Neural cell (in vitro differentiated cells): ENCODE data around the gene UFD1. TPM values are rescaled to one million over a fixed set of nuclear protein-coding genes. Genes with fewer than 3 reads are reported as not detected.

Experiments used
- H2AFZ ChIP-seq: fragments of 200-600, 300-800 bp; sonication (generic), shearing (Covaris generic); 2 replicates; pipeline ENCODE4 v1.6.0; 2014; ENCODE audit warnings: low read depth, mild to moderate bottlenecking, antibody characterized with exemption, low read length, moderate library complexity
- H3F3A ChIP-seq: fragments of 200-600 bp; shearing (Covaris generic); 2 replicates; pipeline ENCODE4 v1.6.1; 2016; ENCODE audit warnings: mild to moderate bottlenecking, moderate library complexity, mixed read lengths, antibody characterized with exemption, low read length; ENCODE audit not compliant: insufficient read depth, poor library complexity, severe bottlenecking
- H3K27ac ChIP-seq: fragments of 200-600, 300-800 bp; sonication (generic), shearing (Covaris generic); 2 replicates; pipeline ENCODE4 v1.5.1; 2014; ENCODE audit warnings: mild to moderate bottlenecking, low read length, moderate library complexity
- H3K27me3 ChIP-seq: fragments of 300-800, 200-600 bp; sonication (generic), shearing (Covaris generic); 2 replicates; pipeline ENCODE4 v1.6.0; 2014; ENCODE audit warnings: mild to moderate bottlenecking, low read depth, low read length, moderate library complexity; ENCODE audit not compliant: insufficient read depth
- H3K36me3 ChIP-seq: fragments of 300-800, 200-600 bp; sonication (generic), shearing (Covaris generic); 2 replicates; pipeline ENCODE4 v1.5.1; 2014; ENCODE audit warnings: mild to moderate bottlenecking, antibody characterized with exemption, low read length, moderate library complexity; ENCODE audit not compliant: insufficient read depth
- H3K4me2 ChIP-seq: fragments of 300-800, 200-600 bp; sonication (generic), shearing (Covaris generic); 2 replicates; pipeline ENCODE4 v1.6.0; 2014; ENCODE audit warnings: mild to moderate bottlenecking, low read length
- H3K4me3 ChIP-seq: fragments of 300-800, 200-600 bp; sonication (generic), shearing (Covaris generic); 2 replicates; pipeline ENCODE4 v1.5.1; 2014; ENCODE audit warnings: mild to moderate bottlenecking, low read length, moderate library complexity
- H3K79me2 ChIP-seq: fragments of 200-600 bp; shearing (Covaris generic); replicated peaks from 2 replicates; pipeline ENCODE4 v1.6.0; 2014; ENCODE audit warnings: mild to moderate bottlenecking, low read length, moderate library complexity; ENCODE audit not compliant: insufficient read depth
- H3K9ac ChIP-seq: fragments of 300-800, 200-600 bp; sonication (generic), shearing (Covaris generic); 2 replicates; pipeline ENCODE4 v1.6.1; 2016; ENCODE audit warnings: mild to moderate bottlenecking, low read length, mixed read lengths
- H3K9me2 ChIP-seq: fragments of 200-600 bp; shearing (Covaris generic); 2 replicates; pipeline ENCODE4 v1.6.1; 2016; ENCODE audit warnings: mild to moderate bottlenecking, low read length, mixed read lengths; ENCODE audit not compliant: insufficient read depth
- H3K9me3 ChIP-seq: fragments of 200-600, 300-800 bp; sonication (generic), shearing (Covaris generic); 2 replicates; pipeline ENCODE4 v1.6.1; 2016; ENCODE audit warnings: mild to moderate bottlenecking, mixed run types, low read length, moderate library complexity, mixed read lengths
- H4K20me1 ChIP-seq: fragments of 200-600 bp; shearing (Covaris generic); 2 replicates; pipeline ENCODE4 v1.6.1; 2016; ENCODE audit warnings: mild to moderate bottlenecking, mixed run types; ENCODE audit not compliant: insufficient read depth
- EP300 ChIP-seq: fragments of 450-650 bp; conservative IDR thresholded peaks from 2 replicates; pipeline ENCODE4 v1.6.1; 2014; ENCODE audit warnings: antibody characterized with exemption, mild to moderate bottlenecking, moderate library complexity; ENCODE audit not compliant: poor library complexity, severe bottlenecking
- EZH2 ChIP-seq: fragments of 200-600, 300-800 bp; shearing (Covaris generic), sonication (generic); IDR thresholded peaks from 2 replicates; pipeline ENCODE4 v1.6.1; 2014; ENCODE audit warnings: antibody characterized with exemption, low read length, borderline replicate concordance, mild to moderate bottlenecking; ENCODE audit not compliant: insufficient read depth, poor library complexity, severe bottlenecking
- MXI1 ChIP-seq: fragments of 450-650 bp; conservative IDR thresholded peaks from 2 replicates; pipeline ENCODE4 v1.6.1; 2014; ENCODE audit warnings: antibody characterized with exemption, mild to moderate bottlenecking; ENCODE audit not compliant: poor library complexity, severe bottlenecking
- POLR2AphosphoS5 ChIP-seq: IDR thresholded peaks from 2 replicates; pipeline ENCODE4 v1.6.1; 2012
- RAD21 ChIP-seq: fragments of 450-650 bp; conservative IDR thresholded peaks from 2 replicates; pipeline ENCODE4 v1.6.1; 2014; ENCODE audit warnings: antibody characterized with exemption, mild to moderate bottlenecking, moderate library complexity
- REST ChIP-seq: IDR thresholded peaks from 2 replicates; pipeline ENCODE4 v1.6.1; 2012; ENCODE audit warnings: borderline replicate concordance
- SMC3 ChIP-seq: fragments of 450-650 bp; conservative IDR thresholded peaks from 2 replicates; pipeline ENCODE4 v1.6.1; 2014; ENCODE audit warnings: antibody characterized with exemption, mild to moderate bottlenecking, moderate library complexity; ENCODE audit not compliant: poor library complexity
- TAF1 ChIP-seq: IDR thresholded peaks from 2 replicates; pipeline ENCODE4 v1.6.1; 2012; ENCODE audit warnings: low read depth
- polyA plus RNA-seq: library from polyadenylated mRNA; depleted of rRNA; stranded (reverse); fragments of >200 nt; gene quantifications from 2 replicates; pipeline ENCODE4 v1.2.3, GENCODE V29; 2014
- TF ChIP-seq, protein P1 (sequence below): fragments of 450-650 bp; IDR thresholded peaks from 2 replicates; pipeline ENCODE4 v1.5.1; 2014; ENCODE audit warnings: antibody characterized with exemption, mild to moderate bottlenecking, moderate library complexity; ENCODE audit not compliant: poor library complexity, severe bottlenecking

Gene UFD1
- polyA plus RNA-seq, 1 donor from 2014 or later: 56.9 TPM

GRCh38 chr22:19480789-19481188 lies 1.8 kb upstream of the UFD1 start:
- Histone ChIP-seq H3K4me3 (no peak overlapping the region), H3K36me3 (no peaks in the 10 kb centered on the region), H3K9me3 (no peaks in the 10 kb centered on the region), H2AFZ (no peak overlapping the region), H3K27ac (no peak overlapping the region), H3K9ac (no peak overlapping the region), H3K4me2 (no peak overlapping the region), H3K27me3 (no peaks in the 10 kb centered on the region), H4K20me1 (no peaks in the 10 kb centered on the region), H3K79me2 (peaks cover 19% of the 10 kb centered on the region), H3K9me2 (no peaks in the 10 kb centered on the region), H3F3A (no peaks in the 10 kb centered on the region)
- TF ChIP-seq SMC3: no peak
- no peak for TF ChIP-seq EP300
- no peak for TF ChIP-seq POLR2AphosphoS5
- TF ChIP-seq MXI1: no peak
- TF ChIP-seq RAD21: no peak
- TF ChIP-seq EZH2: no peak
- no peak for TF ChIP-seq REST

DNA sequence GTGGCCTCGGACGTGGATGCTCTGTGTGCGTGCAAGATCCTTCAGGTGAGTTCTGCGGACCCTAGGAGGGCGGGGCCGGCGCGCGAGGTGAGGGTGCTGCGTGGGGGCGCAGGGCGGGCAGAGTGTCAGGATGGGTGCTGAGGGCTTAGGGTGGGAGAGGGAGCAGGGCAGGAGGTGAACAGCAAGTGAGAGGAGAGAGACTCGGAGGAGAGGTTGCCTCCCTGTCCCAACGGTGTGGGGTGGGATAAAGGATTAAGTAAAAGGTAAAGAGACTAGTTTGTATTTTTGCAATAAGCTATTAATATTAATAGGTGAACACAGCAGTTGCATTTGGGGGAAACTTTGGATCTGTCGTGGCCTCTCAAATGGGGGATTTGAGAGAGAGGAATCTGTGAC lies 1.2 kb upstream of the UFD1 start:
- H3K27me3 ChIP-seq: no peaks in the 10 kb centered on the region
- H4K20me1 ChIP-seq: no peaks in the 10 kb centered on the region
- H3K9ac ChIP-seq: no peak overlapping the region
- no peak overlapping the region for H3K27ac ChIP-seq
- H3K9me3 ChIP-seq: no peaks in the 10 kb centered on the region
- H3K79me2 ChIP-seq: peaks cover 19% of the 10 kb centered on the region
- H2AFZ ChIP-seq: peak overlapping the region; percentile 29
- H3K36me3 ChIP-seq: no peaks in the 10 kb centered on the region
- H3K9me2 ChIP-seq: no peaks in the 10 kb centered on the region
- no peaks in the 10 kb centered on the region for H3F3A ChIP-seq
- TF ChIP-seq MXI1 (no peak), POLR2AphosphoS5 (no peak), TAF1 (no peak), RAD21 (no peak), EP300 (no peak), REST (no peak), EZH2 (no peak), SMC3 (no peak)
- TF ChIP-seq, protein P1, sequence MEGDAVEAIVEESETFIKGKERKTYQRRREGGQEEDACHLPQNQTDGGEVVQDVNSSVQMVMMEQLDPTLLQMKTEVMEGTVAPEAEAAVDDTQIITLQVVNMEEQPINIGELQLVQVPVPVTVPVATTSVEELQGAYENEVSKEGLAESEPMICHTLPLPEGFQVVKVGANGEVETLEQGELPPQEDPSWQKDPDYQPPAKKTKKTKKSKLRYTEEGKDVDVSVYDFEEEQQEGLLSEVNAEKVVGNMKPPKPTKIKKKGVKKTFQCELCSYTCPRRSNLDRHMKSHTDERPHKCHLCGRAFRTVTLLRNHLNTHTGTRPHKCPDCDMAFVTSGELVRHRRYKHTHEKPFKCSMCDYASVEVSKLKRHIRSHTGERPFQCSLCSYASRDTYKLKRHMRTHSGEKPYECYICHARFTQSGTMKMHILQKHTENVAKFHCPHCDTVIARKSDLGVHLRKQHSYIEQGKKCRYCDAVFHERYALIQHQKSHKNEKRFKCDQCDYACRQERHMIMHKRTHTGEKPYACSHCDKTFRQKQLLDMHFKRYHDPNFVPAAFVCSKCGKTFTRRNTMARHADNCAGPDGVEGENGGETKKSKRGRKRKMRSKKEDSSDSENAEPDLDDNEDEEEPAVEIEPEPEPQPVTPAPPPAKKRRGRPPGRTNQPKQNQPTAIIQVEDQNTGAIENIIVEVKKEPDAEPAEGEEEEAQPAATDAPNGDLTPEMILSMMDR: no peak
- H3K4me3 ChIP-seq: peak overlapping the region; percentile 84
- peak overlapping the region; percentile 49 for H3K4me2 ChIP-seq
